H9 (cell line): Measurements from ENCODE around the gene ADAMTS3. TPM values are rescaled to one million over a fixed set of nuclear protein-coding genes. Genes with fewer than 3 reads are reported as not detected.

Source experiments
- DNase-seq: peaks from one replicate; pipeline ENCODE4 v3.0.0-alpha.2; 2017
- H2AFZ ChIP-seq: one replicate; pipeline ENCODE4 v1.6.1; 2013; ENCODE audit warnings: mild to moderate bottlenecking, low read length, control low read depth, moderate library complexity
- H2AK5ac ChIP-seq: 2 replicates; pipeline ENCODE4 v1.6.1; 2013; ENCODE audit warnings: low read length, control low read depth, mixed read lengths; ENCODE audit not compliant: insufficient read length
- H2BK120ac ChIP-seq: one replicate; pipeline ENCODE4 v1.6.1; 2013; ENCODE audit warnings: low read depth, mild to moderate bottlenecking, low read length, control low read depth, inconsistent platforms; ENCODE audit not compliant: poor library complexity, severe bottlenecking
- H2BK12ac ChIP-seq: 2 replicates; pipeline ENCODE4 v1.6.1; 2013; ENCODE audit warnings: low read length, control low read depth, mixed read lengths, low read depth; ENCODE audit not compliant: insufficient read length
- H2BK15ac ChIP-seq: 2 replicates; pipeline ENCODE4 v1.6.1; 2013; ENCODE audit warnings: low read depth, low read length, control low read depth
- H2BK20ac ChIP-seq: one replicate; pipeline ENCODE4 v1.6.1; 2013; ENCODE audit warnings: low read depth, mild to moderate bottlenecking, low read length, control low read depth, inconsistent platforms; ENCODE audit not compliant: poor library complexity, severe bottlenecking
- H2BK5ac ChIP-seq: 2 replicates; pipeline ENCODE4 v1.6.1; 2013; ENCODE audit warnings: low read length, control low read depth, mixed read lengths; ENCODE audit not compliant: insufficient read length
- H3K14ac ChIP-seq: 2 replicates; pipeline ENCODE4 v1.6.1; 2013; ENCODE audit warnings: low read length, control low read depth; ENCODE audit not compliant: insufficient read depth
- H3K18ac ChIP-seq: 2 replicates; pipeline ENCODE4 v1.6.1; 2013; ENCODE audit warnings: low read depth, mild to moderate bottlenecking, mixed read lengths, low read length, control low read depth; ENCODE audit not compliant: insufficient read length
- H3K23ac ChIP-seq: 2 replicates; pipeline ENCODE4 v1.6.1; 2013; ENCODE audit warnings: low read length, control low read depth, mixed read lengths, low read depth; ENCODE audit not compliant: insufficient read length
- H3K23me2 ChIP-seq: 2 replicates; pipeline ENCODE4 v1.6.1; 2013; ENCODE audit warnings: low read depth, mild to moderate bottlenecking, mixed read lengths, low read length, control low read depth; ENCODE audit not compliant: insufficient read length, poor library complexity, severe bottlenecking
- H3K27ac ChIP-seq: 2 replicates; pipeline ENCODE4 v1.5.1; 2013; ENCODE audit warnings: low read length, control low read depth, mixed read lengths, low read depth; ENCODE audit not compliant: insufficient read length
- H3K27me3 ChIP-seq: 2 replicates; pipeline ENCODE4 v1.6.1; 2013; ENCODE audit warnings: low read length, control low read depth, inconsistent platforms; ENCODE audit not compliant: insufficient read depth
- H3K4ac ChIP-seq: 2 replicates; pipeline ENCODE4 v1.6.1; 2013; ENCODE audit warnings: low read depth, mild to moderate bottlenecking, control low read depth, inconsistent platforms, low read length, moderate library complexity
- H3K4me1 ChIP-seq: 2 replicates; pipeline ENCODE4 v1.6.1; 2013; ENCODE audit warnings: low read length, control low read depth, inconsistent platforms; ENCODE audit not compliant: insufficient read depth
- H3K4me2 ChIP-seq: 2 replicates; pipeline ENCODE4 v1.6.1; 2013; ENCODE audit warnings: low read length, control low read depth, mixed read lengths; ENCODE audit not compliant: insufficient read length, insufficient read depth
- H3K56ac ChIP-seq: 2 replicates; pipeline ENCODE4 v1.6.1; 2013; ENCODE audit warnings: low read depth, mild to moderate bottlenecking, mixed read lengths, low read length, control low read depth; ENCODE audit not compliant: insufficient read length
- H3K79me1 ChIP-seq: 2 replicates; pipeline ENCODE4 v1.6.1; 2013; ENCODE audit warnings: low read depth, mild to moderate bottlenecking, moderate library complexity, low read length, control low read depth, inconsistent platforms; ENCODE audit not compliant: insufficient read depth, poor library complexity, severe bottlenecking
- H3K79me2 ChIP-seq: 2 replicates; pipeline ENCODE4 v1.6.1; 2013; ENCODE audit warnings: low read length, control low read depth, inconsistent platforms; ENCODE audit not compliant: insufficient read depth
- H3K9ac ChIP-seq: 2 replicates; pipeline ENCODE4 v1.6.1; 2013; ENCODE audit warnings: low read length, control low read depth, mixed read lengths; ENCODE audit not compliant: insufficient read length; ENCODE audit errors: extremely low read depth
- H3K9me3 ChIP-seq: one replicate; pipeline ENCODE4 v1.6.1; 2013; ENCODE audit warnings: low read depth, low read length, inconsistent platforms; ENCODE audit not compliant: control insufficient read depth
- H3T11ph ChIP-seq: one replicate; pipeline ENCODE4 v1.6.1; 2013; ENCODE audit warnings: mild to moderate bottlenecking, low read length, control low read depth, inconsistent platforms
- H4K20me1 ChIP-seq: one replicate; pipeline ENCODE4 v1.6.1; 2013; ENCODE audit not compliant: control insufficient read depth, insufficient read length, insufficient read depth
- H4K5ac ChIP-seq: 2 replicates; pipeline ENCODE4 v1.6.1; 2013; ENCODE audit warnings: low read depth, mild to moderate bottlenecking, mixed read lengths, low read length, control low read depth; ENCODE audit not compliant: insufficient read length
- H4K8ac ChIP-seq: replicated peaks from 2 replicates; pipeline ENCODE4 v1.6.1; 2013; ENCODE audit warnings: low read length, control low read depth, mixed read lengths, low read depth; ENCODE audit not compliant: insufficient read length
- H4K91ac ChIP-seq: 2 replicates; pipeline ENCODE4 v1.6.1; 2013; ENCODE audit warnings: low read depth, mild to moderate bottlenecking, moderate library complexity, mixed read lengths, low read length, control low read depth; ENCODE audit not compliant: insufficient read length
- H3K27ac Mint-ChIP-seq, 3 experiments: 2 replicates in 2 of 3; 3 replicates in 1 of 3; pipeline ENCODE4 v1.8.0; 2020 to 2021; ENCODE audit warnings: mixed read lengths in 3 of 3, mild to moderate bottlenecking in 1 of 3, moderate library complexity in 1 of 3
- H3K27me3 Mint-ChIP-seq: 2 replicates; pipeline ENCODE4 v1.8.0; 2021; ENCODE audit warnings: low read depth, mild to moderate bottlenecking, moderate library complexity, mixed read lengths
- H3K36me3 Mint-ChIP-seq, 3 experiments: 2 replicates in 2 of 3; 3 replicates in 1 of 3; pipeline ENCODE4 v1.8.0; 2020 to 2021; ENCODE audit warnings: low read depth in 3 of 3, mixed read lengths in 3 of 3; ENCODE audit not compliant: insufficient read depth in 1 of 3
- H3K4me1 Mint-ChIP-seq, 2 experiments: 2 replicates each; pipeline ENCODE4 v1.8.0; 2020; ENCODE audit warnings: mixed read lengths in 2 of 2
- H3K4me3 Mint-ChIP-seq, 2 experiments: 2 replicates in 1 of 2; 3 replicates in 1 of 2; pipeline ENCODE4 v1.8.0; 2020 to 2021; ENCODE audit warnings: mild to moderate bottlenecking in 2 of 2, mixed read lengths in 2 of 2, moderate library complexity in 1 of 2
- H3K9me3 Mint-ChIP-seq, 2 experiments: 2 replicates in 1 of 2; 3 replicates in 1 of 2; pipeline ENCODE4 v1.8.0; 2020; ENCODE audit warnings: mild to moderate bottlenecking in 2 of 2, mixed read lengths in 2 of 2, moderate library complexity in 1 of 2
- total RNA-seq: library from RNA; stranded (reverse); gene quantifications from 2 replicates; pipeline ENCODE4 v1.2.1, GENCODE V29; 2021
- TF ChIP-seq, protein P1 (sequence below): fragments of 200-600 bp; sonication (generic); conservative IDR thresholded peaks from 3 replicates; pipeline ENCODE4 v1.8.0; 2021; ENCODE audit warnings: antibody characterized with exemption, mild to moderate bottlenecking

The ADAMTS3 gene
- total RNA-seq, 1 experiment from 2014 or later, result 1.1 TPM

DNA sequence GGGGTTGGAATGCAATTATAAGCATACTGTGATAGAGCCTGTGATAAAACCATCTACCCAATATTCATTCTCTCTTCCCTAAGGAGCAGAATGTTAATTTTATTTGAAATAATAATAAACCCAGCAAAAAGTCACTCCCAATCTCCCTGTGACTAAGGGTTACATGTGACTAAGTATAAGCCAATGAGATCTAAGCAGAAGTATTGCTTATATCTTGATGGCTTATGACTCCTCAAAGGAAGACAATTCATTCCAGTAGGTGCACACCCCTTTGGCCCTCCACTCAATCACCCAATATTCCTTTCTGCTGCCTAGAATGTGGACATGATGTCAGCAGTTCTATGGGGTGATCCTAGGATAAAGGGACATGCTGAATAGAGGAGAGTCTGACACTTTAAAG lies 224.6 kb downstream of the ADAMTS3 start:
- no peak overlapping the region for H3K23ac ChIP-seq
- no peaks in the 10 kb centered on the region for H3K27me3 Mint-ChIP-seq
- no peak overlapping the region for H3K18ac ChIP-seq
- H3K56ac ChIP-seq, result no peak overlapping the region
- H3K9me3 Mint-ChIP-seq, result no peaks in the 10 kb centered on the region
- H3K4me2 ChIP-seq, result no peak overlapping the region
- H3K27ac Mint-ChIP-seq, result no peak overlapping the region
- H3K27ac ChIP-seq, result no peak overlapping the region
- H2BK5ac ChIP-seq, result no peak overlapping the region
- no peak overlapping the region for H4K8ac ChIP-seq
- H3K23me2 ChIP-seq, result no peaks in the 10 kb centered on the region
- H3K9me3 ChIP-seq, result no peaks in the 10 kb centered on the region
- no peak overlapping the region for H3T11ph ChIP-seq
- no peaks in the 10 kb centered on the region for H3K4me1 Mint-ChIP-seq
- no peak overlapping the region for H3K4ac ChIP-seq
- H2AK5ac ChIP-seq, result no peak overlapping the region
- H3K14ac ChIP-seq, result no peak overlapping the region
- H2BK20ac ChIP-seq, result no peak overlapping the region
- H3K79me2 ChIP-seq, result no peaks in the 10 kb centered on the region
- no peaks in the 10 kb centered on the region for H3K27me3 ChIP-seq
- no peaks in the 10 kb centered on the region for H4K20me1 ChIP-seq
- TF ChIP-seq, protein P1, sequence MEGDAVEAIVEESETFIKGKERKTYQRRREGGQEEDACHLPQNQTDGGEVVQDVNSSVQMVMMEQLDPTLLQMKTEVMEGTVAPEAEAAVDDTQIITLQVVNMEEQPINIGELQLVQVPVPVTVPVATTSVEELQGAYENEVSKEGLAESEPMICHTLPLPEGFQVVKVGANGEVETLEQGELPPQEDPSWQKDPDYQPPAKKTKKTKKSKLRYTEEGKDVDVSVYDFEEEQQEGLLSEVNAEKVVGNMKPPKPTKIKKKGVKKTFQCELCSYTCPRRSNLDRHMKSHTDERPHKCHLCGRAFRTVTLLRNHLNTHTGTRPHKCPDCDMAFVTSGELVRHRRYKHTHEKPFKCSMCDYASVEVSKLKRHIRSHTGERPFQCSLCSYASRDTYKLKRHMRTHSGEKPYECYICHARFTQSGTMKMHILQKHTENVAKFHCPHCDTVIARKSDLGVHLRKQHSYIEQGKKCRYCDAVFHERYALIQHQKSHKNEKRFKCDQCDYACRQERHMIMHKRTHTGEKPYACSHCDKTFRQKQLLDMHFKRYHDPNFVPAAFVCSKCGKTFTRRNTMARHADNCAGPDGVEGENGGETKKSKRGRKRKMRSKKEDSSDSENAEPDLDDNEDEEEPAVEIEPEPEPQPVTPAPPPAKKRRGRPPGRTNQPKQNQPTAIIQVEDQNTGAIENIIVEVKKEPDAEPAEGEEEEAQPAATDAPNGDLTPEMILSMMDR, result no peak
- no peak overlapping the region for H4K5ac ChIP-seq
- no peak overlapping the region for H4K91ac ChIP-seq
- H2BK15ac ChIP-seq, result no peak overlapping the region
- H3K36me3 Mint-ChIP-seq, result no peaks in the 10 kb centered on the region
- H2BK120ac ChIP-seq, result no peak overlapping the region
- no peak overlapping the region for H2BK12ac ChIP-seq
- H3K9ac ChIP-seq, result no peak overlapping the region
- no peaks in the 10 kb centered on the region for H3K79me1 ChIP-seq
- H3K4me1 ChIP-seq, result no peaks in the 10 kb centered on the region
- no peak overlapping the region for H3K4me3 Mint-ChIP-seq
- no peak for DNase-seq
- no peak overlapping the region for H2AFZ ChIP-seq
